Activated CD4-positive, alpha-beta T cell treated with anti-CD3 and anti-CD28 coated beads, Interleukin-10, Interleukin-2, amounts not matched to agents 100 ng/mL and 50 ng/mL, durations not matched to agents 16 hours and 8 hours (primary cell): ENCODE measurements around the gene BRCC3.
A peak's percentile ranks its signal among the peaks of the same experiment; 100 is the strongest.

Experiments
- DNase-seq: peaks from one replicate; pipeline ENCODE4 v3.0.0-alpha.2; 2020

The BRCC3 gene

GRCh38 chrX:155148724-155149537 is 77.6 kb downstream of the BRCC3 start:
- peak; percentile 33 for DNase-seq

DNA sequence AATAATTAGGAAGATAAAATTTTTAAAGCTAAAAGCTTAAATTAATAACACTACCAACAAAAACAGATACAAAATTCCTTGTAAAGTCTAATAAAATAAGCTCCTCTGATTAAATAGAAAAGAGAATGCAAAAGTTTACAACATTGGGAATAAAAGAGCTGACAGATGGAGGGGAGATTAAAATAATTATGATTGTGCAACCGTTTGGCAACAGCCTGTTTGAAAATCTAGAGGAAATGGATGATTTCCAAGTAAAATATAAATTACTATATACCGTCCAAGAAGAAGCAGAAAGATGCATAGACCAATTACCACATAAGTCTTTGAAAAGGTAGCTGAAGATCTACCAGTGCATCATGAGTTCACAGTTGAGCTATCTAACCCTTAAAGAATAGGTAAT is 98.6 kb downstream of the BRCC3 start:
- no peak for DNase-seq
